KOPT-K1 (cell line): Measurements from ENCODE around the gene C9.
"Not testable (repeated sequence)": the region's sequence is repeated elsewhere in the genome, so short reads cannot be mapped to it uniquely, and the experiment has no call there.

ENCODE experiments used
- H3K27ac ChIP-seq: fragments of 200-600 bp; sonication (generic); 2 replicates; pipeline ENCODE4 v1.5.1; 2016; ENCODE audit warnings: antibody characterized with exemption, mild to moderate bottlenecking, low read depth, low read length; ENCODE audit not compliant: poor library complexity, severe bottlenecking
- H3K36me3 ChIP-seq: fragments of 200-600 bp; sonication (generic); 2 replicates; pipeline ENCODE4 v1.5.1; 2017; ENCODE audit warnings: antibody characterized with exemption, mild to moderate bottlenecking, low read length, moderate library complexity; ENCODE audit not compliant: insufficient read depth
- H3K9me3 ChIP-seq: fragments of 200-600 bp; sonication (generic); 2 replicates; pipeline ENCODE4 v1.5.1; 2017; ENCODE audit warnings: antibody characterized with exemption, low read length, mild to moderate bottlenecking; ENCODE audit not compliant: insufficient read depth, poor library complexity, severe bottlenecking

Gene C9

GRCh38 chr5:39364367-39364766 is at the start of gene C9:
Gene C9, minus strand, starts transcription at chr5:39364495. Its CDS starts 31 bp downstream, at chr5:39364464.
- Histone ChIP-seq H3K9me3 (no peaks in the 10 kb centered on the region), H3K27ac (no peak within 1 kb of the TSS), H3K36me3 (no peaks in the 10 kb centered on the region)

- no peaks in the 10 kb centered on the region for H3K9me3 ChIP-seq
- no peaks in the 10 kb centered on the region for H3K36me3 ChIP-seq
- H3K27ac ChIP-seq: no peak overlapping the region
Measured at GRCh38 chr5:39413771-39414170, 49.5 kb upstream of the C9 start.

GRCh38 chr5:39412721-39413394 is 48.6 kb upstream of the C9 start:
- Histone ChIP-seq H3K36me3 (no peaks in the 10 kb centered on the region), H3K27ac (no peak overlapping the region), H3K9me3 (no peaks in the 10 kb centered on the region)

- no peak overlapping the region for H3K27ac ChIP-seq
- H3K9me3 ChIP-seq: no peaks in the 10 kb centered on the region
- no peaks in the 10 kb centered on the region for H3K36me3 ChIP-seq
Measured at GRCh38 chr5:39411985-39412384, 47.7 kb upstream of the C9 start.

- Histone ChIP-seq H3K27ac (no peak overlapping the region), H3K36me3 (no peaks in the 10 kb centered on the region), H3K9me3 (no peaks in the 10 kb centered on the region)
Measured at GRCh38 chr5:39411061-39411460, 46.8 kb upstream of the C9 start.

- no peak overlapping the region for H3K27ac ChIP-seq
Measured at GRCh38 chr5:39409033-39409432, 44.7 kb upstream of the C9 start.

GRCh38 chr5:39405083-39405843 is 41.0 kb upstream of the C9 start:
- Histone ChIP-seq H3K27ac (no peak overlapping the region), H3K9me3 (no peaks in the 10 kb centered on the region), H3K36me3 (no peaks in the 10 kb centered on the region)

More at GRCh38 chr5:39409033-39409432, 44.7 kb upstream of the C9 start:
- Histone ChIP-seq H3K36me3 (no peaks in the 10 kb centered on the region), H3K9me3 (no peaks in the 10 kb centered on the region)

DNA sequence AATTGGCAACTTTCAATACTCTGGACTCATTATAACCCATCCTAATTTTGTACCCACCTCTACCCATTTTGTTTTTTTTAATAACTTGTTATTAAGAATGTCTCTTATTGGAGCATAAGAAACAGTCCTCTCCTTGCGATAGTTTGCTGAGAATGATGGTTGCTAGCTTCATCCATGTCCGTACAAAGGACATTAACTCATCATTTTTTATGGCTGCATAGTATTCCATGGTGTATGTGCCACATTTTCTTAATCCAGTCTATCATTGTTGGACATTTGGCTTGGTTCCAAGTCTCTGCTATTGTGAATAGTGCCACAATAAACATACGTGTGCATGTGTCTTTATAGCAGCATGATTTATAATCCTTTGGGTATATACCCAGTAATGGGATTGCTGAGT is 39.5 kb upstream of the C9 start:
- H3K9me3 ChIP-seq, H3K27ac ChIP-seq, H3K36me3 ChIP-seq: not testable (repeated sequence)

- not testable (repeated sequence) for H3K27ac ChIP-seq, H3K9me3 ChIP-seq, H3K36me3 ChIP-seq
Measured at GRCh38 chr5:39402140-39402539, 37.8 kb upstream of the C9 start.

GRCh38 chr5:39400713-39401578 is 36.7 kb upstream of the C9 start:
- no peaks in the 10 kb centered on the region for H3K36me3 ChIP-seq
- H3K27ac ChIP-seq: no peak overlapping the region
- no peaks in the 10 kb centered on the region for H3K9me3 ChIP-seq

DNA sequence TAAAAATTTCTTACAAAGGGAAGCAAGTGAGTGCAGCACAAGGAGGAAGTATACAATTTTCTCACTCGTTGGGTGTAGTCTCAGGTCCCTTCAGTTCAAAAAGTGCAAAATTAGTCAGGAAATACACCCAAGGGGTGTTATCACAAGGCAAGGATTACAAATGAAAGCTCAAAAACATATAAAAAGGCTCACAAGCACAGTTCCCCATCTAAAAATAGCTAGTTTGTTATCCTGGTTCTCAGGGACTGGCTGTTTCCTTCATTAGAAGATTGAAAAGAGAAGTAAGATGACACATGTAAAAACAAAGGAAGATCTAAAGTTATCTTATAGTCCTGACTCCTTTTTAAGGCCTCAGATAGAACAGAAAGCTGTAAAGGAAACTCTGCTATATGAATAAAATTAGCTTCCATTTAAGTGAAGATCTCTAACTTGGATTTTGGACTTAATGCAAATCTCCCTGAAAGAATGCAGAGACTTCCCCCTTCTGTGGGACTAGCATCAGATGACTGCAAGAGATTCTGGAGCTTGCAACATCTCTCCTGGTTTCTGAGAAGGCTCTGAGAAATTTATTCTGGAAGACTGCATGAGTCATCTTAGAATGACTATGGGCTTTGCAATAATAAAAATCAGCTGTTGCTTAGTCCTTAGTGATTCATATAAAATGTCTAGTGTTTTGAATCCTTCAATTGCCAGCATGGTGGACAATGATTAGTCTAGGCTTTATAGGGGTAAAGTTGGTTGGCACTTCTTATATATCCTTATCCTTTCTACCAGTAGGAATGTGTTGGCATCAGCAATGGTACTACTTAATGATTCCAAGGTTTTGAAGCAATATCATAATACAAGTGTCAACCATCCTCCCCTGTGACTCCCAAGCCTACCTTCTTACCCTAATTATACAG is 35.1 kb upstream of the C9 start:
- no peaks in the 10 kb centered on the region for H3K9me3 ChIP-seq
- H3K27ac ChIP-seq: no peak overlapping the region
- no peaks in the 10 kb centered on the region for H3K36me3 ChIP-seq

GRCh38 chr5:39396843-39397242 is 32.5 kb upstream of the C9 start:
- H3K27ac ChIP-seq: no peak overlapping the region
- H3K9me3 ChIP-seq: no peaks in the 10 kb centered on the region
- H3K36me3 ChIP-seq: no peaks in the 10 kb centered on the region

DNA sequence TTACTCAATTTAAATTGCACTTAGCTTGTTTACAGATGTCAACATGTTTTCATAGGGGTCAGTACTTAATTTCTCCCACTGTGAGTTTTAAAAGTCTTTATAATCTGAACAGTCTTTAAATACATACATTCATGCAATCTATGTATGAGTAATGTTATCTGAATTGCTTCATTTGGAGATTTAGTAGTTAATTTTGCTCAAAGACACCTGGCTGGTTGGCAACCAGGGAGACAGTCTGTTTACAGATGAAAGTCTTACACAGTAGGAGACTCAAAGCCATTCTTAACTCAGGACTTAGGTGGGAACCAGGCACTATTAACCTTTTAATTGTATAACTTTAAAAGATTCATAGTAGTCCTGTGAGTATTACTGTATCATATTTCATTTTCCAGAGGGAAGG is 31.2 kb upstream of the C9 start:
- Histone ChIP-seq H3K9me3 (no peaks in the 10 kb centered on the region), H3K36me3 (no peaks in the 10 kb centered on the region), H3K27ac (no peak overlapping the region)

DNA sequence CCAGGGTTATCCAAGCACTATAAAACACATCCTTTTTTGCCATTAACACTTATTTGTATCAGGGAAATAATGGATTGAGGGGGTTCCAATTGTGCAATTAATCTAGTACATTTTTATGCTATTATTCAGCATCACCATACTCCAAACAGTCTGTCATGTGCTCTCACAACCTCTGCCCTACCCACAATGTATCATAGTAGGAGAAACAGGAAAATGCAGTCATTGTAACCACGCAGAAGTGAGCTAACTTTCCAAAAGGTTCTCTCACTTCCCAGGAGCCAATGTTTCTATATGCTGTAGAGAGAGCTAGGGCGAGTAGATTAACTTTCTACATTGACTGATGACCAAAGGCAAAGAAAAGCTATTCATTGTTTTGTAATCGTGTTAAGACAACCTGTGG is 30.7 kb upstream of the C9 start:
- no peaks in the 10 kb centered on the region for H3K36me3 ChIP-seq
- H3K27ac ChIP-seq: no peak overlapping the region
- H3K9me3 ChIP-seq: no peaks in the 10 kb centered on the region
